ENCODE data around the gene SPECC1L.
"Not testable (repeated sequence)": the region's sequence is repeated elsewhere in the genome, so short reads cannot be mapped to it uniquely, and the experiment has no call there.

- TF ChIP-seq CTCF, POLR2A, EP300 (IDR thresholded peaks at IDR 0.05): not testable (repeated sequence)
Measured at GRCh38 chr22:24317511-24317910, 46.9 kb downstream of the SPECC1L start.

Data from tibial nerve (tissue), 4 donors.